ENCODE measurements around the gene CHD2.

CHD2 gene

GRCh38 chr15:92963794-92964193 lies 63.7 kb downstream of the CHD2 start:
- DNase-seq: no peak

GRCh38 chr15:92968926-92969651 lies 69.0 kb downstream of the CHD2 start:
- DNase-seq: no peak

- no peak for DNase-seq
Observed at GRCh38 chr15:92970656-92971055, 70.5 kb downstream of the CHD2 start.

GRCh38 chr15:92971081-92971480 lies 71.0 kb downstream of the CHD2 start:
- DNase-seq: no peak

- DNase-seq: no peak
Observed at GRCh38 chr15:92971713-92972112, 71.6 kb downstream of the CHD2 start.

- DNase-seq: no peak
Observed at GRCh38 chr15:92974183-92974915, 74.2 kb downstream of the CHD2 start.

GRCh38 chr15:92979011-92979701 lies 79.0 kb downstream of the CHD2 start:
- DNase-seq: no peak

- DNase-seq: no peak
Observed at GRCh38 chr15:92981333-92981732, 81.2 kb downstream of the CHD2 start.

GRCh38 chr15:92984161-92984560 lies 84.0 kb downstream of the CHD2 start:
- no peak for DNase-seq

GRCh38 chr15:92989470-92989869 lies 89.3 kb downstream of the CHD2 start:
- DNase-seq: no peak

- DNase-seq: no peak
Observed at GRCh38 chr15:92990031-92990430, 89.9 kb downstream of the CHD2 start.

- no peak for DNase-seq
Observed at GRCh38 chr15:92992720-92993119, 92.6 kb downstream of the CHD2 start.

GRCh38 chr15:92997821-92998220 lies 97.7 kb downstream of the CHD2 start:
- DNase-seq: no peak

GRCh38 chr15:93001156-93001555 lies 101.0 kb downstream of the CHD2 start:
- no peak for DNase-seq

GRCh38 chr15:93001881-93002280 lies 101.8 kb downstream of the CHD2 start:
- no peak for DNase-seq

GRCh38 chr15:93005133-93005532 lies 105.0 kb downstream of the CHD2 start:
- DNase-seq: no peak

GRCh38 chr15:93007994-93008393 lies 107.9 kb downstream of the CHD2 start:
- DNase-seq: no peak

GRCh38 chr15:93012786-93013185 lies 112.7 kb downstream of the CHD2 start:
- DNase-seq: no peak

GRCh38 chr15:93017526-93017925 lies 117.4 kb downstream of the CHD2 start:
- no peak for DNase-seq

GRCh38 chr15:93018574-93018973 lies 118.5 kb downstream of the CHD2 start:
- DNase-seq: no peak

GRCh38 chr15:93019090-93019489 lies 119.0 kb downstream of the CHD2 start:
- DNase-seq: no peak

GRCh38 chr15:93019971-93020370 lies 119.8 kb downstream of the CHD2 start:
- DNase-seq: no peak

GRCh38 chr15:93020976-93021772 lies 121.0 kb downstream of the CHD2 start:
- DNase-seq: no peak

Measured in NCI-H187 treated with DMSO at 0.1 percent for 48 hours (cell line).